ENCODE measurements around the gene DYRK1B.

The DYRK1B gene

DNA sequence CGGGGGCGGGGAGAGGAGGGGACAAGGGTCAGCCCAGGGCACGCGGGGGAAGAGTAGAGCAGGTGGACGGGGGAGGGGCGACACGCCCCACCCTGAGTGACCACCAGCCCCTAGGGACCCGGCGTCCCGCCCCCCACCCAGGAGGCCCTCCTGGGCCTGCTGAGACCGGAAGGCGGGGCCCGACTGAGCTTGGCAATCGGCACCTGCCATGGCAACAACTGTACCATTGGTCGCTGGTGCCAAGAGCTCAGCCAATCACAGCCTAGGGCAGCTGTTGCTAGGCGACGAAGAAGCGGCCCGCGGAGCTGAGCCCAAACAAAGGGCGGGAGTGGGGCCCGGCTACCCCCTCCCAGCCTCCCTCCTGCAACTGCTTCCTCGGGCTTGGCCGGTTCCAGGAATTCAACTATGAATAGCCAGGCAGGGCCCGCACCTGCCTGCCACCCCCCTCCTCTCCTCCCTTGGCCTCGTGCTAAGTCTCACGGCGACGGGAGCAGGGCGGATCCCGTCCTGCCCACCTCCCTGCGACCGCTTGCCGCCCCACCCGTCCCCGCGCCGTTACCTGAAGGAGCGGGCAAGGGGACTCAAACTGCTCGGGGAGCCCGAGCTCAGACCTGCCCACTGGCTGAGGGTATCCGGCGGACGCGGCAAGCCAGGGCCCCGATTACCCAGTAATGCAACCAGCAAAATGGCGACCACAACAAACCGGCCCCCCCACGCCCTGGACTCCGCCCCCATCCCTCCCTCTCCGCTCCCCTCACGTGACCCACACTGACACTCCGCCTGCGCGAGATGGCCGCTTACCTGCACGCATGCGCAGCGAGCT lies at the start of gene DYRK1B (continued):
- peak; percentile 75; the same call in 1 of the 2 replicates for TF ChIP-seq INSM2 (tag by site-specific recombination; IDR thresholded peaks at IDR 0.05)
- no peak for TF ChIP-seq ZNF302 (tag by site-specific recombination; IDR thresholded peaks at IDR 0.05; ENCODE audit: low read depth)
- 0 out of 2 replicates have a peak, but pooled peaks have one; percentile 51 for TF ChIP-seq ZBTB1 (tag by site-specific recombination; IDR thresholded peaks at IDR 0.05)
- TF ChIP-seq ZSCAN30 (tag by site-specific recombination; IDR thresholded peaks at IDR 0.05) = peak; percentile 95
- peak; percentile 81; the same call in 1 of the 2 replicates for TF ChIP-seq ZNF600 (tag by site-specific recombination; IDR thresholded peaks at IDR 0.05)
- peak; percentile 97 for TF ChIP-seq EGR2 (tag by site-specific recombination; IDR thresholded peaks at IDR 0.05; ENCODE audit: low read depth)
- peak; percentile 9; the same call in 1 of the 2 replicates for TF ChIP-seq MYNN (tag by site-specific recombination; IDR thresholded peaks at IDR 0.05; ENCODE audit: borderline replicate concordance)
- TF ChIP-seq, protein P1, sequence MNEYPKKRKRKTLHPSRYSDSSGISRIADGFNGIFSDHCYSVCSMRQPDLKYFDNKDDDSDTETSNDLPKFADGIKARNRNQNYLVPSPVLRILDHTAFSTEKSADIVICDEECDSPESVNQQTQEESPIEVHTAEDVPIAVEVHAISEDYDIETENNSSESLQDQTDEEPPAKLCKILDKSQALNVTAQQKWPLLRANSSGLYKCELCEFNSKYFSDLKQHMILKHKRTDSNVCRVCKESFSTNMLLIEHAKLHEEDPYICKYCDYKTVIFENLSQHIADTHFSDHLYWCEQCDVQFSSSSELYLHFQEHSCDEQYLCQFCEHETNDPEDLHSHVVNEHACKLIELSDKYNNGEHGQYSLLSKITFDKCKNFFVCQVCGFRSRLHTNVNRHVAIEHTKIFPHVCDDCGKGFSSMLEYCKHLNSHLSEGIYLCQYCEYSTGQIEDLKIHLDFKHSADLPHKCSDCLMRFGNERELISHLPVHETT (tag by site-specific recombination; IDR thresholded peaks at IDR 0.05) = peak; percentile 80
- no peak for TF ChIP-seq MZF1 (tag by site-specific recombination; IDR thresholded peaks at IDR 0.05; ENCODE audit: borderline replicate concordance)
- TF ChIP-seq ZNF37A (tag by site-specific recombination; IDR thresholded peaks at IDR 0.05) = no peak
- TF ChIP-seq, protein P2, sequence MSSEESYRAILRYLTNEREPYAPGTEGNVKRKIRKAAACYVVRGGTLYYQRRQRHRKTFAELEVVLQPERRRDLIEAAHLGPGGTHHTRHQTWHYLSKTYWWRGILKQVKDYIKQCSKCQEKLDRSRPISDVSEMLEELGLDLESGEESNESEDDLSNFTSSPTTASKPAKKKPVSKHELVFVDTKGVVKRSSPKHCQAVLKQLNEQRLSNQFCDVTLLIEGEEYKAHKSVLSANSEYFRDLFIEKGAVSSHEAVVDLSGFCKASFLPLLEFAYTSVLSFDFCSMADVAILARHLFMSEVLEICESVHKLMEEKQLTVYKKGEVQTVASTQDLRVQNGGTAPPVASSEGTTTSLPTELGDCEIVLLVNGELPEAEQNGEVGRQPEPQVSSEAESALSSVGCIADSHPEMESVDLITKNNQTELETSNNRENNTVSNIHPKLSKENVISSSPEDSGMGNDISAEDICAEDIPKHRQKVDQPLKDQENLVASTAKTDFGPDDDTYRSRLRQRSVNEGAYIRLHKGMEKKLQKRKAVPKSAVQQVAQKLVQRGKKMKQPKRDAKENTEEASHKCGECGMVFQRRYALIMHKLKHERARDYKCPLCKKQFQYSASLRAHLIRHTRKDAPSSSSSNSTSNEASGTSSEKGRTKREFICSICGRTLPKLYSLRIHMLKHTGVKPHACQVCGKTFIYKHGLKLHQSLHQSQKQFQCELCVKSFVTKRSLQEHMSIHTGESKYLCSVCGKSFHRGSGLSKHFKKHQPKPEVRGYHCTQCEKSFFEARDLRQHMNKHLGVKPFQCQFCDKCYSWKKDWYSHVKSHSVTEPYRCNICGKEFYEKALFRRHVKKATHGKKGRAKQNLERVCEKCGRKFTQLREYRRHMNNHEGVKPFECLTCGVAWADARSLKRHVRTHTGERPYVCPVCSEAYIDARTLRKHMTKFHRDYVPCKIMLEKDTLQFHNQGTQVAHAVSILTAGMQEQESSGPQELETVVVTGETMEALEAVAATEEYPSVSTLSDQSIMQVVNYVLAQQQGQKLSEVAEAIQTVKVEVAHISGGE (tag by site-specific recombination; conservative IDR thresholded peaks at IDR 0.05; ENCODE audit: low read depth) = peak; percentile 89
- TF ChIP-seq, protein P3, sequence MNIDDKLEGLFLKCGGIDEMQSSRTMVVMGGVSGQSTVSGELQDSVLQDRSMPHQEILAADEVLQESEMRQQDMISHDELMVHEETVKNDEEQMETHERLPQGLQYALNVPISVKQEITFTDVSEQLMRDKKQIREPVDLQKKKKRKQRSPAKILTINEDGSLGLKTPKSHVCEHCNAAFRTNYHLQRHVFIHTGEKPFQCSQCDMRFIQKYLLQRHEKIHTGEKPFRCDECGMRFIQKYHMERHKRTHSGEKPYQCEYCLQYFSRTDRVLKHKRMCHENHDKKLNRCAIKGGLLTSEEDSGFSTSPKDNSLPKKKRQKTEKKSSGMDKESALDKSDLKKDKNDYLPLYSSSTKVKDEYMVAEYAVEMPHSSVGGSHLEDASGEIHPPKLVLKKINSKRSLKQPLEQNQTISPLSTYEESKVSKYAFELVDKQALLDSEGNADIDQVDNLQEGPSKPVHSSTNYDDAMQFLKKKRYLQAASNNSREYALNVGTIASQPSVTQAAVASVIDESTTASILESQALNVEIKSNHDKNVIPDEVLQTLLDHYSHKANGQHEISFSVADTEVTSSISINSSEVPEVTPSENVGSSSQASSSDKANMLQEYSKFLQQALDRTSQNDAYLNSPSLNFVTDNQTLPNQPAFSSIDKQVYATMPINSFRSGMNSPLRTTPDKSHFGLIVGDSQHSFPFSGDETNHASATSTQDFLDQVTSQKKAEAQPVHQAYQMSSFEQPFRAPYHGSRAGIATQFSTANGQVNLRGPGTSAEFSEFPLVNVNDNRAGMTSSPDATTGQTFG (tag by site-specific recombination; IDR thresholded peaks at IDR 0.05; ENCODE audit: borderline replicate concordance) = peak; percentile 85; the same call in 1 of the 2 replicates
- no peak for TF ChIP-seq ZNF530 (tag by site-specific recombination; IDR thresholded peaks at IDR 0.05; ENCODE audit: low read depth)
- TF ChIP-seq ZNF248 (tag by site-specific recombination; IDR thresholded peaks at IDR 0.05) = no peak
- peak; percentile 94 for TF ChIP-seq ZNF2 (tag by site-specific recombination; IDR thresholded peaks at IDR 0.05)
- TF ChIP-seq ZNF175 (tag by site-specific recombination; IDR thresholded peaks at IDR 0.05) = no peak
- no peak for TF ChIP-seq ZNF155 (tag by site-specific recombination; IDR thresholded peaks at IDR 0.05)
- TF ChIP-seq ZNF184 (tag by site-specific recombination; IDR thresholded peaks at IDR 0.05) = peak; percentile 4; the same call in 1 of the 2 replicates
- peak; percentile 67; the same call in 1 of the 2 replicates for TF ChIP-seq ZSCAN18 (tag by site-specific recombination; IDR thresholded peaks at IDR 0.05)
- peak; percentile 100 for TF ChIP-seq ZNF423 (tag by site-specific recombination; IDR thresholded peaks at IDR 0.05)
- peak; percentile 93 for TF ChIP-seq ZNF449 (tag by site-specific recombination; IDR thresholded peaks at IDR 0.05)
- peak; percentile 76; the same call in 1 of the 2 replicates for TF ChIP-seq ZNF837 (tag by site-specific recombination; IDR thresholded peaks at IDR 0.05)
- peak; percentile 81 for TF ChIP-seq IKZF3 (tag by site-specific recombination; IDR thresholded peaks at IDR 0.05)
- peak; percentile 86 for TF ChIP-seq ZBTB48 (tag by site-specific recombination; IDR thresholded peaks at IDR 0.05)
- TF ChIP-seq ZNF19 (tag by site-specific recombination; IDR thresholded peaks at IDR 0.05; ENCODE audit: low read depth) = no peak
- TF ChIP-seq ZNF830 (tag by site-specific recombination; IDR thresholded peaks at IDR 0.05; ENCODE audit: low read depth) = no peak
- no peak for TF ChIP-seq ZNF350 (tag by site-specific recombination; IDR thresholded peaks at IDR 0.05)
